T-helper 2 cell treated with Interferon-gamma antibody and Interleukin-4, amounts not matched to agents 5 μg/mL and 100 μg/mL, for 36 hours (primary cell): ENCODE results near the gene FARP1.
"Not testable (repeated sequence)": the region's sequence is repeated elsewhere in the genome, so short reads cannot be mapped to it uniquely, and the experiment has no call there.

Experiments
- DNase-seq: peaks from one replicate; pipeline ENCODE4 v3.0.0; 2021; ENCODE audit warnings: low spot score
- H3K27ac Mint-ChIP-seq: one replicate; pipeline ENCODE4 v1.8.0; 2021; ENCODE audit warnings: mild to moderate bottlenecking, mixed read lengths
- H3K27me3 Mint-ChIP-seq: one replicate; pipeline ENCODE4 v1.8.0; 2021; ENCODE audit warnings: low read depth, mixed read lengths
- H3K36me3 Mint-ChIP-seq: one replicate; pipeline ENCODE4 v1.8.0; 2021; ENCODE audit warnings: low read depth, mixed read lengths
- H3K4me1 Mint-ChIP-seq: one replicate; pipeline ENCODE4 v1.8.0; 2021; ENCODE audit warnings: low read depth, mixed read lengths
- H3K4me3 Mint-ChIP-seq: one replicate; pipeline ENCODE4 v1.8.0; 2022; ENCODE audit warnings: mild to moderate bottlenecking, moderate library complexity, mixed read lengths
- H3K9me3 Mint-ChIP-seq: one replicate; pipeline ENCODE4 v1.8.0; 2021; ENCODE audit warnings: mixed read lengths

Gene FARP1

DNA sequence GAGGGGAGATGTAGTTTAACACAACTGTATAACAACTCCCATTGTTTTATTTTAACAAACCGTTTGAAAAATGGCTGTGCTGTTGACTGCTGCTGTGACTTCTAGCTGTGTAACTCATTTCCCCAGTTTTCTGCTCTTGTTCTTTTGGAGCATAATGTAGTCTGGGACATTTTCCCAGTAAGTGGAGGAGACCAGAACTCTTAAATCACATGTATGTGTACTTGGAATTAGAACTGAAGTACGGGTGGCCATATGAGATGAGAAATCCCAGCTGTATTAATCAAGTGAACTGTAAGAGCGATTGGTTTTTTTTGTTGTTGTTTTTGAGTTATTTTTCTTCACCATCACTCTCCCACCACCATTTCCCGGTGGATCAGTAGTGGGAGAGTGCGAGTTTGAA is 83.6 kb downstream of the FARP1 start:
- Mint-ChIP-seq H3K4me1 (no peaks in the 10 kb centered on the region), H3K27me3 (no peaks in the 10 kb centered on the region), H3K27ac (no peak overlapping the region), H3K9me3 (no peaks in the 10 kb centered on the region), H3K36me3 (no peaks in the 10 kb centered on the region), H3K4me3 (no peak overlapping the region)
- DNase-seq = no peak

DNA sequence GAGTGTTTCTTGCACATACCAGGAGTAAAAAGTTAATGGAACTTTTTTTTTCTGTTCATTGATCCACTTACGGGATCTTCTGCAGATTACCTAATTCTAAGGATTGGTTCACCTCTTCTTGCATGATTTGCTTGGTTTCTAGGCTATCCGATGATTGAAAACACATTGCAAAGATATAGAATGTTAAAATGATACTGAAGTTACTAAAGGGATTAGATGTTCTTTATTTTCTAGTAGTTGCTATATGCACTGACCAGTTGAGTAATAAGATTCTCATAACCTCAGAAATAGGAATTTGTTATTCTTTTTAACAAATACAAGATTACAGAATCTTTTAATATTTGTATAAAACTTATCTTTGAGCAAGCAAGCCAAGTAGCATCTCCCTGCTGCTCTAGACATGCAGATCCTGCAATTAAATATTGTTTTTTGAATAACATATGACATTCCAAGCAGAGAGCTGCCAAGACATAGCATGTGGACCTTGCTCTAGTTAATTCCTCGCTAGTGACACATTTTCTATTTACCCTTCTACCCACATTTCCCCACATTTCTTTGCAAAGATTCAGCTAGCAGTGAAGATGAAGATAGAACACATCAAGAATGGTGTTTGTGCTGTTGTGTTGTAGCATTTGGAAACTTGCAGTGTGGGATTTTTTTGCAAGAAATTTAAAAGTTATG is 85.9 kb downstream of the FARP1 start:
- DNase-seq = no peak
- no peaks in the 10 kb centered on the region for H3K9me3 Mint-ChIP-seq
- H3K4me3 Mint-ChIP-seq = no peak overlapping the region
- no peaks in the 10 kb centered on the region for H3K27me3 Mint-ChIP-seq
- no peaks in the 10 kb centered on the region for H3K36me3 Mint-ChIP-seq
- no peaks in the 10 kb centered on the region for H3K4me1 Mint-ChIP-seq
- no peak overlapping the region for H3K27ac Mint-ChIP-seq

DNA sequence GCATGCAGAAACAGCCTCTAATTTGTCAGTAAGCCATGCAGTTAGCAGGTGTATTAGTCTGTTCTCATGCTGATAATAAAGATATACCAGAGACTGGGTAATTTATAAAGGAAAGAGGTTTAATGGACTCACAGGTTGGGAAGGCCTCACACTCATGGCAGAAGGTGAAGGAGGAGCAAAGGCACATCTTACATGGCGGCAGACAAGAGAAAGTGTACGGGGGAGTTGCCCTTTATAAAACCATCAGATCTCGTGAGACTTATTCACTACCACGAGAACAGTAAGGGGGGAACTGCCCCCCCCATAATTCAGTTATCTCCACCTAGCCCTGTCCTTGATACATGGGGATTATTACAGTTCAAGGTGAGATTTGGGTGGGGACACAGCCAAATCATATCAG is 87.9 kb downstream of the FARP1 start:
- H3K27me3 Mint-ChIP-seq, H3K36me3 Mint-ChIP-seq, H3K4me1 Mint-ChIP-seq, H3K27ac Mint-ChIP-seq, H3K9me3 Mint-ChIP-seq, DNase-seq, H3K4me3 Mint-ChIP-seq: not testable (repeated sequence)

DNA sequence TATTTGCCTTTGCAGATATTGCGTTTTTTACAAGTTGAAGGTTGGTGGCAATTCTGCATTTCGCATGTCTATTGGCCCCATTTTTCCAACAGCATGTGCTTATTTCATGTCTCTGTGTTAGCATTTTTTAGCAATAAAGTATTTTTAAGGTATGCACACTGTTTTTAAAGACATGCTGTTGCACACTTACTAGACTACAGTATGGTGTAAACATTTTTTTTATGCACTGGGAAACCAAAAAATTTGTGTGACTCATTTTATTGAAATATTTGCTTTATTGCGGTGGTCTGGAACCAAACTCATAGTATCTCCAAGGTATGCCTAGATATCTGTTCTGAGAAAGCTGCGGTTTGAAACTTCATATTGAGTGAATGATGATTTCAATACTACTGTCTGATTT is 89.6 kb downstream of the FARP1 start:
- DNase-seq = no peak
- Mint-ChIP-seq H3K27me3 (no peaks in the 10 kb centered on the region), H3K4me1 (no peaks in the 10 kb centered on the region), H3K4me3 (no peak overlapping the region), H3K36me3 (no peaks in the 10 kb centered on the region), H3K27ac (no peak overlapping the region), H3K9me3 (no peaks in the 10 kb centered on the region)

DNA sequence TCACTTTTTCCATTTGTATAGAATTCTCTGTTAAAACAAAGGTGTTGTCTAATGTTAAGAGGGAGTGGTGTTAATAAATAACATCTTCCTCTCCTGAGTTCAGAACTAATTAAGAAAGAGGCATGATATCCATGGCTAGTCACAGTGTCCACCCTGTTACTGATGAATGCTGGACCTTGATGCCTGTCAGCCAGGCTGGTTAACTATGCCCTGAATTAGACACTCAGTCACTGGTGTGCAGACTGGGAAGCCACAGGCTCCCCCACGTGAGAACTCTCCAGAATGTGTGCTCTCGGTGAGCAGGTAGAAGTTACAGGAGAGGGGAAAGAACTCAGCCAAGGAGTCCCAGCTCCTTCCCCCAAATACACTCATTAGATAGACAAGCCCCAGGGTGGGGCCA is 90.2 kb downstream of the FARP1 start:
- Mint-ChIP-seq H3K27ac (no peak overlapping the region), H3K27me3 (no peaks in the 10 kb centered on the region), H3K4me1 (no peaks in the 10 kb centered on the region), H3K36me3 (no peaks in the 10 kb centered on the region), H3K9me3 (no peaks in the 10 kb centered on the region), H3K4me3 (no peak overlapping the region)
- no peak for DNase-seq

DNA sequence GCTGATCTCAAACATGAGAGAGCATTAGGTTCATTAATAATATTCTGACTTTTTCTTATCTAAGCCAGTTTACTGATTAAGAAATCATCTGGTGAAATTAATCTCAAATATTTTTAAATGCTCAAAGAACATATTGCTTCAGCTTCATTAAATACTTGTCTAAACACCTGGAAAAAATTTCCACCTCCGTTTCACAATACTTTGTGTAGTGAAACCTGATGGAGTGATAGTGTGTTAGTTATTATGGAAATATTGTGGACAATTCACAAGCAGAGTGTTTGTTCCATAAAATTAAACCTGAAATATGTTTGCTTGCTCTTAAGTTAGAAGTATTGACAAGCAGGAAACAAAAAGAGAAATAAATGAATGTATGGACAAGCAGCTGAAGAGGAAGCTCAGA is 91.5 kb downstream of the FARP1 start:
- Mint-ChIP-seq H3K4me3 (no peak overlapping the region), H3K36me3 (no peaks in the 10 kb centered on the region), H3K9me3 (no peaks in the 10 kb centered on the region), H3K27ac (no peak overlapping the region), H3K27me3 (no peaks in the 10 kb centered on the region), H3K4me1 (no peaks in the 10 kb centered on the region)
- DNase-seq = no peak

DNA sequence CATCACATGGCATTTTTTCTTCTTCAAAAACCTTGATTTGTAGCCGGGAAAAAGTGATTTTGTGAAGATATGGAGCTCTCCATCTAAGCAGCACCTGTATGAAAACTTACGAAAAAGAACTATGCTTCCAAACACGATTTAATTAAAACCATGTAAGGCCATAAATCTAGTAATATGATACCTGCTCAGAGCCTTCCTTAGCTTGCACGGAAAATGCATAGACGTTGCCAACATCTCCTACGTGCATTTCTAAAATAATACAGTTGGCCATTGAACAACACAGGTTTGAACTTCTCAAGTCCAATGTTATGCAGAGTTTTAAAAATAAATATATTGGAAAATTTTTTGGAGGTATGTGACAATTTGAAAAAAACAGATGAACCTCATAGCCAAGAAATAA is 93.3 kb downstream of the FARP1 start:
- no peak for DNase-seq
- Mint-ChIP-seq H3K27ac (no peak overlapping the region), H3K4me3 (no peak overlapping the region), H3K9me3 (no peaks in the 10 kb centered on the region), H3K36me3 (no peaks in the 10 kb centered on the region), H3K27me3 (no peaks in the 10 kb centered on the region), H3K4me1 (no peaks in the 10 kb centered on the region)

DNA sequence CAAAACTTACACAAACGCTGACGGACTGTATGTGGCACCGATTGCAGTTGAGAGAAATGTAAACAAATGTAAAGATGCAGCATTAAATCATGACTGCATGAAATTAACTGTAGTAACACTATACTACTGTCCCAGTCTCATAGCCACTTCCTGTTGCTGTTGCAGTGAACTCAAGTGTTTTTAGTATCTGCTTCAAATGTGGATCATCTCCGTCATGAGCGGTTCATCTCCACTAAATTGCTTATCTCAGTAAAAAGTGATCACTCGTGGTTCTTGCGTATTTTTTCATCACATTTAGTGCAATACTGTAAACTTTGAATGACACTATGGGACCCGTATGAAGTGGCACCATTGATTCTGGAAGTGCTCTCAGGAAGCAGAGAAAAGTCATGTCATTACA is 94.4 kb downstream of the FARP1 start:
- Mint-ChIP-seq H3K27me3 (no peaks in the 10 kb centered on the region), H3K4me1 (no peaks in the 10 kb centered on the region), H3K36me3 (no peaks in the 10 kb centered on the region), H3K27ac (no peak overlapping the region), H3K4me3 (no peak overlapping the region), H3K9me3 (no peaks in the 10 kb centered on the region)
- no peak for DNase-seq

DNA sequence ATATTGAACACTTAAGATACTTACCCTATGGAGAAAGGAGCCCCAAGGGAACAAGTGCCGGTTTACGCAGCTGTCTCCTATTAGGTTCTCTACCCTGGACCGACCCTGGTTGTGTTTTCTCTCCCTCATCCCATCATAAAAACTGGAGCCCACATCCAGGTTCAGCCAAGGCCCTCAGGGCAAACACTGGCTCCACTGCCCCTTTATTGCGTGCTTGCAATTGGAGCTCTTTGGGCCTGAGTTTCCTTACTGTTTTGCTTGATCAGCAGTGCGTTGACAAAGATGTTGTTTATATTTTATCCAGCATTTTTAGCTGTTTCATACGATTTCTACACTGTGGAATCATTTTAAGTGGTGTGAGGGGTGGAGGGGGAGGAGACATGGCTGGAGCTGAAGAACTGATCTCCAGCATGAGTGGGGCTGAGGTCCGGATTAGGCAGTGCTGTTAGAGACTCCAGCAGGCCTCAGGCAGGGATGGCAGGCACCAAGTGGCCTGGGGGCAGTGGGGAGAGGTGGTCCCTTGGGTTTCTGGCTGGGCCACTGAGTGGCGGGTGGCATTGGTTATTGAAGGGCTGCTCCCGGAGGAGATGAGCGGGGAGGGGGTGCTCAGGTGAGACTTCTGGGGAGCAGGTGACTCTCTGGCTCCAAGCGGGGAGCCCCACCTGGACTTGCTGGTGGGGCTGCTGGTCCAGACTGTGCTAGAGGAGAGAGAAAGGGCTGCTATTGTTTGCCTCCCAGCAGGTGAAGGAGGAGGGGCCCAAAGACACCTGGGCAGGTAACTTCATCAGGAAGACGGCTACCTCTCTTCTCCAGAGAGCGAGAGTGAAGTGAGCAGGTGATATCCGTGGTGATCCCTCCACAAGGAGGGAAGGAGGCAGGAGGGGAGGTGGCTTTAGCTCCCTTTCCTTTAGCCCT is 96.5 kb downstream of the FARP1 start:
- DNase-seq = no peak
- H3K27me3 Mint-ChIP-seq = no peaks in the 10 kb centered on the region
- no peak overlapping the region for H3K4me3 Mint-ChIP-seq
- no peaks in the 10 kb centered on the region for H3K4me1 Mint-ChIP-seq
- no peak overlapping the region for H3K27ac Mint-ChIP-seq
- H3K36me3 Mint-ChIP-seq = no peaks in the 10 kb centered on the region
- H3K9me3 Mint-ChIP-seq = no peaks in the 10 kb centered on the region

DNA sequence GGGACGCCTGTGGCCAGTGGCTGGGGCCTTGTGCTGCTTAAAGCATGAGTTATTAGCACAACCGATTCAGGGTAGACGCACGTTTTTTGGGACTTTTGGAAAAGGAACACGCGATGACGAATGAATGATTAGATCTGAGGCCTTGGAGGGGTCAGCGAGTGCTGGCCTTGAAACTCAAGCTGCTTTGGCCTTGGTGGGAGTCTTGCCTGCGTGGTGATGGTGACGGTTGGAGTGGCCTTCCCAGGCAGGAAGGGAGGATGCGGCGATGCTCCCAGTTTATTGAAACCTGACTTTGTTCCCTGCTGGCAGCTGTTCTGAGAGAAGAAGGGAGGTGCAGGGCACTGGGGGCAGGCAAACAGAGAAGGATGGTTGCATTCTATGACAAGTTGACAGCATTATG is 97.2 kb downstream of the FARP1 start:
- H3K4me3 Mint-ChIP-seq = no peak overlapping the region
- no peaks in the 10 kb centered on the region for H3K4me1 Mint-ChIP-seq
- no peak for DNase-seq
- no peak overlapping the region for H3K27ac Mint-ChIP-seq
- no peaks in the 10 kb centered on the region for H3K36me3 Mint-ChIP-seq
- H3K27me3 Mint-ChIP-seq = no peaks in the 10 kb centered on the region
- no peaks in the 10 kb centered on the region for H3K9me3 Mint-ChIP-seq

DNA sequence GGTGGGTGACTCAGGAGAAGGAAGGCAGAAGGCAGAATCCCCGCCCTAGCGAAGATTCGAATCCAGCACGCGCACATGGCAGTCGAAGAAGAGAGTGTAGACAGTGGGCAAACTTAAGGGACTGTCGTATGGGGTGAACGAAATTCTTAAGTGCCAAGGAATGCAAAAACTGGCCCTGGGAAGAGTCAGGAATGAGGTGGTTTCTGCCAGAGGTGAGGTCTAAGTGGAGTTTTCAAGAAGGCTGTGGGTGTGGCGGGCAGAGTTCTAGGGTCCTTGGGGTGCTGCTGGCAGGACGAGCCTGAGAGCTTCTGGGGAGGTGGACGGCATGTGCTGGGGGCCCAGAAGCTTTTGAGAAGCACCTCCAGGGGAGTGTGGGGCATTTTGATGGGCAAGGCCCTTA is 98.1 kb downstream of the FARP1 start:
- Mint-ChIP-seq H3K9me3 (no peaks in the 10 kb centered on the region), H3K4me1 (no peaks in the 10 kb centered on the region), H3K27ac (no peak overlapping the region), H3K4me3 (no peak overlapping the region), H3K27me3 (no peaks in the 10 kb centered on the region), H3K36me3 (no peaks in the 10 kb centered on the region)
- no peak for DNase-seq

DNA sequence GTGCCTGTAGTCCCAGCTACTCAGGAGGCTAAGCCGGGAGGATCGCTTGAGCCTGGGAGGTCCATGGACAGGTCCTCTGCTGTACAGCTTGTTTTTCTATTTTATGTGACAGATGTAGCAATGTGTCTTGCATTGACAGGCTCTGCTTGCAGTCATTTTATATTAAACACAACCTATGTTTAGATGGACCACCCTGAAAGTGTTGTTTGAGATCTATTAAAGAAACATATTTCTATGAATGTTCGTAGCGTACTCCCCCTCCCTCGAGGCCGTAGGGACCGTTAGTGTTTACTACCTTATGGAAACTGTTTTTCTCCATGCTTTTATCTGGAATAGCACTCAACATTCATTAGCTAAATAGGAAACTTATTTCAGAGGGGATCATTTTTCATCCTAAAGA is 99.1 kb downstream of the FARP1 start:
- DNase-seq = no peak
- Mint-ChIP-seq H3K27me3 (no peaks in the 10 kb centered on the region), H3K27ac (no peak overlapping the region), H3K9me3 (no peaks in the 10 kb centered on the region), H3K36me3 (no peaks in the 10 kb centered on the region), H3K4me1 (no peaks in the 10 kb centered on the region), H3K4me3 (no peak overlapping the region)

DNA sequence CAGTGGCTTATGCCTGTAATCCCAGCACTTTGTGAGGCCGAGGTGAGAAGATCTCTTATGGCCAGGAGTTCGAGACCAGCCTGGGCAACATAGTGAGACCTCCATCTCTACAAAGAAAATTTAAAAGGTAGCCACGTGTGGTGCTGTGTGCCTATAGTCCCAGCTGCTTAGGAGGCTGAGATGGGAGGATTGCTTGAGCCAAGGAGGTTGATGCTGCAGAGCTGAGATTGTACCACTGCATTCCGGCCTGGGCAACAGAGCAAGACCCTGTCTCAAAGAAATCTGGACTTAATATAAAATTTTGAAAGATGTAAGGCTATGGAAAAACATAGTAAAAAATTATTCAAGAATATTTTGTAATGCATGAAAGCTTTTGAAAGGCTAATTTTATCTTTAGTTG is 99.5 kb downstream of the FARP1 start:
- Mint-ChIP-seq H3K27ac (no peak overlapping the region), H3K27me3 (peaks cover 2% of the 10 kb centered on the region), H3K9me3 (no peaks in the 10 kb centered on the region), H3K4me3 (no peak overlapping the region), H3K36me3 (no peaks in the 10 kb centered on the region), H3K4me1 (no peaks in the 10 kb centered on the region)
- no peak for DNase-seq

DNA sequence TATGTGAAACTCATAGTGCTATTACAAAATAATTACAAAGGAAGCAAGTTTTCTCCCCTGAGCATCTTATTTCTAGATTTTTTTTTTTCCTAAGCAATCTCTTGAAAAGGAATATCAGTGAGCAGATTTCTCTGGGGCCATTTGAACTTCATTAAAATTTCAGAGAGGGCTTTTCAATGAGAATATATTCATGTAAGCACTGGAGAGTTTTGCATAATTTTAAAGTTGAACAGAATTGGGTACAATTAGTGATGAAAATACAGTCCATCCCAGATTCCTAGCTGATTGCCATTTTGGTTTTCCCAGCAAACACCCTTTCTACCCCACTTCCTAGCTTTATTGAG is 101.0 kb downstream of the FARP1 start:
- no peaks in the 10 kb centered on the region for H3K36me3 Mint-ChIP-seq
- H3K4me3 Mint-ChIP-seq = no peak overlapping the region
- no peaks in the 10 kb centered on the region for H3K4me1 Mint-ChIP-seq
- no peaks in the 10 kb centered on the region for H3K9me3 Mint-ChIP-seq
- DNase-seq = no peak
- H3K27me3 Mint-ChIP-seq = peaks cover 2% of the 10 kb centered on the region
- no peak overlapping the region for H3K27ac Mint-ChIP-seq
